HG02938 (cell line): Measurements from ENCODE around the gene ABCC1.
"Not testable (repeated sequence)": the region's sequence is repeated elsewhere in the genome, so short reads cannot be mapped to it uniquely, and the experiment has no call there.

Source experiments
- ATAC-seq: cut with Tn5 transposase; IDR thresholded peaks from one replicate; pipeline ENCODE4 v1.9.1; 2021; ENCODE audit warnings: mild to moderate bottlenecking, moderate library complexity; ENCODE audit not compliant: unreplicated experiment

The ABCC1 gene

GRCh38 chr16:16104804-16105141 lies 155.4 kb downstream of the ABCC1 start:
- not testable (repeated sequence) for ATAC-seq

GRCh38 chr16:16105646-16106045 lies 156.2 kb downstream of the ABCC1 start:
- ATAC-seq = no peak

GRCh38 chr16:16106466-16106865 lies 157.1 kb downstream of the ABCC1 start:
- ATAC-seq = no peak

- ATAC-seq = no peak
These were observed 158.4 kb downstream of the ABCC1 start for GRCh38 chr16:16107839-16108238.

GRCh38 chr16:16108759-16109158 lies 159.3 kb downstream of the ABCC1 start:
- ATAC-seq = no peak

GRCh38 chr16:16109453-16110110 lies 160.2 kb downstream of the ABCC1 start:
- ATAC-seq = no peak

GRCh38 chr16:16110111-16110490 lies 160.7 kb downstream of the ABCC1 start:
- no peak for ATAC-seq

GRCh38 chr16:16111639-16112038 lies 162.2 kb downstream of the ABCC1 start:
- no peak for ATAC-seq

GRCh38 chr16:16112450-16113053 lies 163.1 kb downstream of the ABCC1 start:
- no peak for ATAC-seq

GRCh38 chr16:16113076-16113475 lies 163.7 kb downstream of the ABCC1 start:
- no peak for ATAC-seq

- ATAC-seq = no peak
These were observed 167.4 kb downstream of the ABCC1 start for GRCh38 chr16:16116841-16117240.

GRCh38 chr16:16118337-16118736 lies 168.9 kb downstream of the ABCC1 start:
- no peak for ATAC-seq

- ATAC-seq = no peak
These were observed 170.6 kb downstream of the ABCC1 start for GRCh38 chr16:16120044-16120381.

- no peak for ATAC-seq
These were observed 171.2 kb downstream of the ABCC1 start for GRCh38 chr16:16120382-16121184.

- ATAC-seq = no peak
These were observed 171.8 kb downstream of the ABCC1 start for GRCh38 chr16:16121185-16121727.

GRCh38 chr16:16122264-16122663 lies 172.8 kb downstream of the ABCC1 start:
- ATAC-seq = no peak

GRCh38 chr16:16124438-16124837 lies 175.0 kb downstream of the ABCC1 start:
- ATAC-seq = no peak

GRCh38 chr16:16124974-16125373 lies 175.6 kb downstream of the ABCC1 start:
- no peak for ATAC-seq

- ATAC-seq = no peak
These were observed 177.5 kb downstream of the ABCC1 start for GRCh38 chr16:16126896-16127295.

GRCh38 chr16:16127469-16128116 lies 178.2 kb downstream of the ABCC1 start:
- ATAC-seq = no peak

GRCh38 chr16:16131204-16131603 lies 181.8 kb downstream of the ABCC1 start:
- ATAC-seq = no peak
